HG03159 (cell line): ENCODE data around the gene ELL.

Experiments
- ATAC-seq: cut with Tn5 transposase; IDR thresholded peaks from one replicate; pipeline ENCODE4 v1.9.1; 2021; ENCODE audit warnings: mild to moderate bottlenecking, moderate library complexity; ENCODE audit not compliant: unreplicated experiment

ELL gene

DNA sequence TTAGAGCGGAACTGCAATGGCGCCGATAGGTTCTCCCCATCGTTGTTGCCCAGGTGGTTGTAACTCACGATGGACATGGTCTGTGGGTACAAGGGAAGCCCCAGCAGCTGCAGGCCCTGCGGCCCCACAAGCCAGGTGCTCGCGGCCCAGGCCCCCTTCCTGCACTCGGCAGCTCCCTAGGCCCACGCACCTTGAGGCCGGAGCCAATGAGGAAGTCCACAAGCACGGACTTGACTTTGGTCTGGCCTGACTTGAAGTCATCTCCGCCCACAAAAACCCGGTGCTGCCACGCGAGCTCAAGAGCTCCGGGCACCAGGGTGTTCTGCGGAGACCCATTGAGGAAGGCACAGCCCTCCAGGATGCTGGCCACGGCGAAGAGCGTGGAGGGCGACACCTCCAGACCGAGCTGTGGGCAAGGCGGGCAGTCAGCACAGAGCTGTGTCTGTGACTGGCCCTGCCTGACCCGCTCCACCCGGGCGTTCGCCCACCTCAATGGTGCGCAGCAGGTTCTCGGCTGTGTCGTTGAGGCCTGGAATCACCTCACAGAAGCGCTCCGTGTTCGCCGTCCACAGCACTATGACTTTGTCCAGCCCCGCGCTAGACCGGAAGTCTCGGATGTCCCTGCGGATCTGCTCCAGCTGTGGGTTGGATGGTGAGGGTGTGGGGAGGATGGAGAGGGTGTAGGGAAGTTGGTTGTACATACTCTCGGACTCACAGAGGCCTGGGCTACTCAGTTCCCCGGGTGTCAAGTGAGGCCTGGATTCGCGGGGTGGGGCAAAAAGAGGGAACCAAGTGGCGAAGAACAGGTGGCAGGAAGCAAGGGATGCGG is 85.8 kb downstream of the ELL start:
- ATAC-seq: no peak

DNA sequence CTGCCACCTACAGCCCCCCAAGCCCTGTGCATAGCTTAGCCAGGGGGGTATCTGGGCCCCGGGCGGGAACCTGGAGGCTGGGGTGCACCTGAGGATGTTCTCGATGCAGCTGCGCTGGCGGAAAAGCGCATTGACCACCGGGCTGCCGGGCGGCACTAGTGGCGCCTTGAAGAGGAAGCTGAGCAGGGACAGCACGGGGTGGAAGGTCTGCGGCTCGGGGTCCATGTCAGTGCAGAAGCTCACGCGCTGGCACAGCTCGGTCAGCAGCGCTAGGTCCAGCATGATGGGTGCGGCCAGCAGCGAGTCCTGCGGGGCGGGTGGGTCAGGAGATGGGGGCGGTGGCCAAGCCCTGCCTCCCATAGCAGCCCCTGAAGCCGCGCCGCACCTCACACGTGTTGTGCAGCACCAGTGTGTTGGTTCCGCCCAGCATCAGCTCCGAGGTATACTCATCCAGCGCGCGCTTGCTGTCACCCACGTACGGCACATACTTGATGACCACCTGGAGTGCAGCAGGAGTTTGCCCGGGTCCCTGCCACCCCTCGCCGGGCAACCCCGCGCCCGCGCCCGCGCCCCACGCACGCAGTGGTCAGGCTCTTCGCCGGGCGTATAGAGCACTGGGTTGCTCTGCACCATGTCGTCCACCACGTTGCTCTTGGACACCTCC is 86.6 kb downstream of the ELL start:
- no peak for ATAC-seq

- no peak for ATAC-seq
Measured at GRCh38 chr19:18434411-18435175, 87.3 kb downstream of the ELL start.

GRCh38 chr19:18433735-18434398 is 88.0 kb downstream of the ELL start:
- ATAC-seq: no peak

- no peak for ATAC-seq
Measured at GRCh38 chr19:18433015-18433691, 88.7 kb downstream of the ELL start.

DNA sequence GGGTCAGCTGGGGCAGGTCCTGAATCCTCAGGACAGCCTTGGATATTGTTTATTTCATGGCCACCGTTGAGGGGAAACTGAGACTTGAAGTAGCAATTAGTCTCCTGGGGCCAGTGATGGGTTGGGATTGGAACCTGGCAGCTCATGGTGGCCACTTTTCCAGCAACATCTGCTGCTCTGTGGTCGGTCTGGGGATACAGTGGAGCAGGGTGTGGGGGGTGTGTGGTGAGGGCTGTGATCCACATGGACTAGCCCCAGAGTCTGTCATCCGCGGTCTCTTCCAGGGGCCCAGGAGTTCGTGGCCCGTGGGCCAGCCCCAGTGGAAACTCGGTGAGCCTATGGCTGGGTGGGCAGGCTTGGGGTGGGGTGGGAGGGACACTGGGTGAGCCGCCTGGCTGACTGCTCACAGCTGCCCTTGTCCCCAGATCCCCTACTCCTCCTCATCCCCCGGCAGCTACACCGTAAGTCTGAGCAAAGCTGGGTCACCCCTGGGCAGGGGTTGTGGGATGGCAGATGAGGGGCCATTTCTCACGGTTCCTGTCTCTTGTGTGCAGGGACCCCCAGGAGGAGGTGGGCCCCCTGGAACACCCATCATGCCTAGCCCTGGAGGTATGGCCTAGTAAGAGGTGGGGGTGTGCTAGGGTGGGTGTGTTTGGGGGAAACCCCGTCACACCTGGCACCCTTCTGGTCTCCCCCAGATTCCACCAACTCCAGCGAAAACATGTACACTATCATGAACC is 89.4 kb downstream of the ELL start:
- ATAC-seq: no peak

- no peak for ATAC-seq
Measured at GRCh38 chr19:18431351-18432197, 90.3 kb downstream of the ELL start.

DNA sequence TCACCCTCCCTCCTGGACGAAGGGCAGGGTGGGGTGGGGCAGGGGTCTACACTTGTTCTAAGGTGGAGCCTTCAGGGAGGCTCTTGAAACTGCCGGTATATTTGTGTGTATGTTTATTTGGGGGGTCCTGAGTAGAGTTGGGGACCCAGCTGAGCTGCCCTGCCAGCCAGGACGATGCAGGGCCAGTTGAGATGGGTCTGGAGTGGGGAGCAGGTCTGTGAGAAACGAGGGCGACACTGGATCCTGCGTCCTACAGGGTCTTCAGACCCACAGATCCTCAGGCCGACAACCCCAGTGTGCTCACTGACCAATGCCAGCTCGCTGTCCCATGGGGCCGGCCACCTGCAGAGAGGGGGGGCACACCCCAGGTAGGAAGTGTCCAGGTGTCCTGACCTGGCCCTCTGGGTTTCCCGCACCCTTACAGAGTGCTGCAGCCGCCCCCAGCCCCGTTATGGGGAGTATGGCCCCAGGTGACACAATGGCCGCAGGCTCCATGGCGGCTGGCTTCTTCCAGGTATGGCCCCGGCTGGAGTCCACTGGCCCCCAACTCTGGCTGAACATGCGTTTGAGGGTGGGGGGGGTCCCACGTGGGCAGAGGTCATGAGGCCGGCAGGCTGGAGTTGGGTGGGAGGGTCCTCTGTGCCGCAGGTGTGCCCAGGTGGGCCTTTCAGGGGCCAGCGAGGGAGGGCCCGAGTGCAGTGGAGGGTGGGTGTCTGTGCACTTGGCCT is 91.3 kb downstream of the ELL start:
- ATAC-seq: no peak

DNA sequence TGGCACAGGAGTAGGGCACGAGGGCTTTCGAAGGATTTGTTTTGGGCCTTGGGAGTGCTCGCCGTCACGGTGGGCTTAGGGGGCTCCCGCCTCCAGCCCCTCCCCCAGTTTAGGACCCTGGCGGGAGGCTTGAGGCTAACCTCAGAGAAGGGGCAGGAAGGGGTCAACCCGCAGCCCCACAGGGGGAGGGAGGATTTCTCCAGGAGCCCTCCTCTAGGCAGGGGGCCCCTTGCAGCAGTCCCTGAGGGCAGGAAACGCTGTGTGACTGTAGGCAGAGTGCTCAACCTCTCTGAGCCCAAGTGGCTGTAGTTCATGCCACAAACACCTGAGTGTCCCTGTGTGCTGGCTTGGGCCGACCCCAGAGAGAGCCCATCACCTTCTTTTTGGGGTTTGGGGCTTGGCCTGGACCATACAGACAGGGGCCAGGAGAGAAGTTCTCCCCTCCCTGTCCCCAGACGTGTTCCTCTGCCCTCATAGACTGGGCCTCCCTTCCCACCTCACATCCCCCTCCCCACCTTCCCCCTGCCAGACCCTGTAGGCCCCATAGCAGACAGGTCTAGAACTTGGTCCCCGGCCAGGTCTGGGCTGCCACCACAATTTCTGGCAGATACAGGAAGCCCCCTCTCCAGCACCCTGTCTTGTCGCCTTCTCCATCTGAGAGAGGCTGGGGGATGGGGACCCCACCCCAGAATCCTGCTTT is 92.0 kb downstream of the ELL start:
- ATAC-seq: no peak

DNA sequence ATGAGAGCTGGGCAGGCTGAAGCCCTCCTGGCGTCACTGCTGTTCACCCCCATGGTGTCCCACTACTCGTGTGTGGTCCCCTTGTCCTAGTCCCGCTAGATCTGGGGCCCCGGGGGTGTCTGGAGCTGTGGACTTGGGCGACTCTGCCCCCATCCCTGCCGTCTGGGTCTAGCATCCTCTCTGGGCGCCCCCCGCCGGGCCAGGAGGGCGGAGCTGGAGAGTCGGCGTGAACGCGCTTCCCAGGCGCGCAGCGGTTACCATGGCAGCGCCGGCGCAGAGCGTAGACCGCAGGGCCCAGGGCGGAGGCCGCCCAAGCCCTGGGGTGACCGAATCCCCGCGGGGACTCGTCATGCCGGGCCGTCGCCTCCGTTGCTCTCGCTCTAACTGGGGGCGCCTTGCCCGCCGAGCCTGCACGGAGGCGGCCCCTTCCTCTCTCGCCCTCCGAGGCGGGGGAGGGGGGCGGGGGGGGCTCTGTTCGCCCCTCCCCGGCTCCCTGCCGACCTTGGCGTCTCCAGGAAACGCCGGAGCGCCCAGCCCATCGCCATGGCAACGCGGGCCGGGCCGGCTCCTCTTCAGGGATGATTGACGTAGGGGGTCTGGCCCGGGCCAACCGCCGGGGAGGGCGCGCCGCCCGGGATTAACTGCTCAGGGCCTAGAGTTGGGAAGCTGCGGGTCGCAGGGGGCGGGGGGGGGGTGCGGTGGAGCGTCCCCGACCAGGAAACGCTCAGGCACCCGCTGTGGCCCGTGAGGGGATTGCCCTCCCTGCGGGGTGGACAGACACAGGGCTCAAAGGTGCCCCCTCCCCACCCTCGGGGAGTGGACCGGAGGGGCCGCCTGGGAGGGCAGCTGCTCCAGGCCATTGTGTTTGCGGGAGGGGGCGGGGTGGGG is 92.8 kb downstream of the ELL start:
- ATAC-seq: peak; percentile 49

- no peak for ATAC-seq
Measured at GRCh38 chr19:18428173-18428786, 93.6 kb downstream of the ELL start.

- no peak for ATAC-seq
Measured at GRCh38 chr19:18427743-18428113, 94.1 kb downstream of the ELL start.

DNA sequence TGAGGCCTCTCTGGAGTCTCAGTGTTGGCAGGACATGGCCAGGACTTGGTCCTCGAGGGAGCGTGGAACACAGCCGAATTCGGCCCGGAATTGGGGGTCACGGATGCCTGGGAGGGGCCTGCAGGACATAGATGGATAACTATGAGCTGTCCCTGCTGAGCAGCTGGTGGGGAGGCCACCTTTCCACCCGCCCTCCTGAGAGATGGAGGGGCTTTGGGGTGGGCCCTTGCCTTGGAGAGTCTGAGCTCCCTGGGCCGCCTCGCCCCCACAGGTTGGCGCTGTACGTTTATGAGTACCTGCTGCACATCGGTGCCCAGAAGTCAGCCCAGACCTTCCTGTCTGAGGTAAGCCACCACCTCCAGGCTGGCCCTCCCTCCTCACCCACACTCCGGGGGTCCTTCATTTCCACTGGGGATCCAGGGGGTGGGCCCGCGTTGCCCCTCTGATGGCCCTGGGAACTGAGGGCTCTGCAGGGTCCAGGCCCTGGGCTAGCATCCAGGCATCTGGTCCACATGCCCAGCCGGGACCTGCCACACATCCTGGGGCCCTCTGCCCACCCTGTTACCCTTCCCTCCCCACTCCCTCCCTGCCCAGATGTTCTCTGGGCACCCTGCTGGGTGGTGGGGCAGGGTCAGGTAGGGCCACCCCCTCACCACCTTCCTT is 94.7 kb downstream of the ELL start:
- ATAC-seq: no peak

DNA sequence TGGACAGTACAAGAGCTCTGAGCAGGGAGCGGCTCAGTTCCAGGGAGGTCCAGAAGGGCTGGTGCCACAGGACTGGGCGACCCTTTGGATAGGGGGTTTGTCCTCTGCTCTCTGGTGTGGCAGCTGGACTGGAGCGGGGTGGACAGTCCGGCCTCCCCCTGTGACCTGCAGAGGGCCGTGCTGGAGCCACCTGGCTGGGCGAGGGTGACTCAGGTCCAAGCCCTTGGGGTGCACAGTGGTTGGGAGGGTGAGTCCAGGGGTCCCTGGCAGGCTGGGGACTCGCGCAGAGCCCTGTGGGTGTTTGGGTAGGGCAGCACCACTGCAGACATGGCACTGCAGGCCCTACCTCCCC is 95.5 kb downstream of the ELL start:
- no peak for ATAC-seq

DNA sequence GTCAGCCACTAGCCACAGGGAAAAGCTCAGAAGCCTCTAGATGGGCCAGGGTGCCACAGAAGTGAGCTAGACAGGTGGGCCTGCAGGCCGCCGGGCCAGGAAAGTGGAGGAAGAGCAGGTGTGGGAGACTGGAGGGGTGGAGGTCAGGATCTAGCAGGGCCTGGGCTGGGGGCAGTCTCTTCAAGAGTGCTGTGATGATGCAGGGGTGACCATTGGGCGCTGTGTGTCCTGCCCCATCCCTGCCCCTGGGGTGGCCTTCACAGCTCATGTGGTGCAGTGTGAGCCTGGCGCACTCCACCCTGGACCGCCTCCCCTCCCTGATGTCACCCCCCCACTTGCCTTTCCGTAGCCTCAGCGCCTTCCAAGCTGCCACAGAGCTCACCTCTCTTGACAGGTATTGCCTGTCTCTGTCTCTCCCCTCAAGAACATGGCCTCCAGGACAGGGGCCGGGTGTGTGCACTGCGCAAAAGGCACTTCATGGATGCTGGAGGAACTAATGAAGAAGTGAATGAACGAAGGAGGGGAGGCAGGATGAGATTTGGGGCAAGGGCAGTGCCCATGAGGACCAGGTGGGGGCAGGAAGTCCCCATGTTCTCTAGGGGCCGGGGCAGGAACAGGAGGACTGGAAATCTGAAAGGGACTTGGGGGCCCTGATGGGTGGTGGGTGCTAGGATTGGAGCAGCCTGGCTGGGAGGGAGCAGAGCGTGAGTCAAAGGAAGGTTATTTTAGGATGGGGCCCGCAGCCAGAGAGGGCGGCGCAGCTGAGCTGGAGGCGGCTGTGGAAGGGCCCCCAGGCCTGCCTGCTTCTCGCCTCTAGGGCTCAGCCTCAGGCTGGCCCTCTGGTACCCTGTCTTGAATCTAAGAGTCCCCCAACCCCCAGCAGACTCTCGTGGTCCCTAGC is 96.1 kb downstream of the ELL start:
- no peak for ATAC-seq
